Measurements from ENCODE around the gene TNFAIP3.
"Not testable (repeated sequence)": the region's sequence is repeated elsewhere in the genome, so short reads cannot be mapped to it uniquely, and the experiment has no call there.

Gene TNFAIP3

DNA sequence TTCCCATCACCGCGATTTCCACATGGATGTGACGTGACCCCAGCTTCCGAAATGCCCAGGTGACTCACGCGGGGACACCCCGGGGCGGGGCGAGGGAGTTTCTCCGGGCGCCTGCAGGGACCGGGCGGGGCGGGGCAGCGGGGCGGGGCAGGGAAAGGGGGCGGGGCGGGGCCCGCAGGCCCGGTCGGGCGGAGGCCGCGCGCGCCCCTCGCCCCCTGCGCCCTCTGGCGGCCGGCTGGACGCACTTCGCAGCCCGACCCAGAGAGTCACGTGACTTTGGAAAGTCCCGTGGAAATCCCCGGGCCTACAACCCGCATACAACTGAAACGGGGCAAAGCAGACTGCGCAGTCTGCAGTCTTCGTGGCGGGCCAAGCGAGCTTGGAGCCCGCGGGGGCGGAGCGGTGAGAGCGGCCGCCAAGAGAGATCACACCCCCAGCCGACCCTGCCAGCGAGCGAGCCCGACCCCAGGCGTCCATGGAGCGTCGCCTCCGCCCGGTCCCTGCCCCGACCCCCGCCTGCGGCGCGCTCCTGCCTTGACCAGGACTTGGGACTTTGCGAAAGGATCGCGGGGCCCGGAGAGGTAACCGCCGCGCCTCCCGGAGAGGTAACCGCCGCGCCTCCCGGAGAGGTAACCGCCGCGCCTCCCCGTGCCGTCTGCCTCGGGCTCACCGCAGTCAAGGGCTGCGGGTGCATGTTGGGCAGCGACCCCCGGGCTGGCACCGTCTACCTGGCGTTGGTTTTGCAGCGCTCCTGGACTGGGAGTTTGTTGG lies at the start of gene TNFAIP3:
Gene TNFAIP3, plus strand, starts transcription at position 346 of the 771 bp plus-strand sequence. CDS start 3,969 bp downstream, outside the sequence.
- DNase-seq (ENCODE audit: low read depth in 2 of 2) = peak; percentile 92 to 95

DNA sequence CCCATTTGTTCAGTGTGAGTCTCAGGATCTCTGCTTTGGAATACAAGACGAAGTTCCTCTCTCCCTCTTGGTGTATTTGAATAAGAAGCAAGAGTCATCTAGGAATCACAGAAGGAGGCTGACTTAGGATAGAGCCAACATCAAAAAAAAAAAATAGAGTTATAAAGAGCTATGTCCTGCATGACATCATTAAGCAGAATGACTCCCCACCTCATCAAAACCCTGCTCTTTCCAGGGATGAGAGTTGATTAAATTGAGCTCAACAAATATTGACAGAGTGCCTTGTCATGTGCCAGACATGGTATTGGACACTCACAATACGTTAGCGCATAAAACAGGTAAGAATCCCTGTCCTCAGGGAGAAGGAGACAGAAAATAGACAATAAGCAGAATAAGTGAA lies 48.6 kb upstream of the TNFAIP3 start:
- no peak for DNase-seq (ENCODE audit: low read depth in 2 of 2)

- peak in 1 of 2 donors; percentile 21 for DNase-seq (ENCODE audit: low read depth in 2 of 2)
These were observed 47.3 kb upstream of the TNFAIP3 start for GRCh38 chr6:137819740-137820139.

DNA sequence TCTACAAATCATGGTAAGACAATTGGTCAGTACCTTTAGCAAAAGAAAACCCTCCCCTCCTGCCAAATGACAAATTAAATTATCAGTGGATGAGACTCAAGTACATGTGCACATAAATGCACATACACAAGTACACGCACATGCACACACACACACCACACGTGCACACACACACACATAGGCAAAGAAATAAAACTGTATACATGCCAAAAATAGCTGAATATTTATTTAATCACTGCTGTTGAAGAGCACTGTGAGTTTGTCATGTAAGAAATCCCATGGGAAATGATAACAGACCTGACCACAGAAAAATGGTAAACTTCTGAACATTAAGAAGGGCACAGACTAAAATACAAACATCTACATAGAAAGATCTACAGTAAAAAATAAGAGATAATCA lies 46.6 kb upstream of the TNFAIP3 start:
- DNase-seq (ENCODE audit: low read depth in 2 of 2) = no peak

DNA sequence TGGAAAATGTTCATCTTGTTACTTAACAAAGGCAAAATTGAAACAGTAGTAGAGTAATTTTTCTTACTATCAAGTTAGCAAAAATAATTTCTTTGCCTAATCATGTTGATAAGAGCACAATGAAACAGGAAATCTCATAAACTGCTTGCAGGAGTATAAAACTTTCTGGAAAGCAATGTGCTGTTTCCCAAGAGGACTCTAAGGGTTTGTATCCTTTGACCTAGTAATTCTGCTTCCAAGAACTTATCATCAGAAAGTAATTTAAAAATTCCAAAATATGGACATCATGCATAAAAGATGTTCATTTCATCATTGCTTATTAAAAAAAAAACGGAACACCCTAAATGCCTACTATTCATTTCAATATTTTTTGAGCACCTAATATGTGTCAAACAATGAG lies 46.1 kb upstream of the TNFAIP3 start:
- no peak for DNase-seq (ENCODE audit: low read depth in 2 of 2)

DNA sequence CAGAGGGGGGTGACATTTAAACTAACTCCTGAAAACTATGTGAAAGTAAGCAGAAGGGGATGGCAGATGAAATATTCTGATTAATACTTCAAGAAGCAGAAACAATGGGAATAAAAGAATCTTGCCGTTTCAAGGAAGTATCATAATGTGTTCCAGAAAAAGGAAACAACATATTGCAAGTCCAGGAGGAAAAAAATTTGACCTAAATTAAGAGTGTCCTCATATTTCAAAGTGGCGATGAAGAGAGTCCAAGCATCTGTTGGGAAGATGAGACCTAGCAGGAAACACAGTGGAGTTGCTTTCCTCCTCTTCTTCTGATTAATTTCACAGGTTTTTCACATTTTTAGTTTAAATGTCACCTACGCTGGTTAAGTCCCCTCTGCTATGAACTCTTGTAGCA lies 45.6 kb upstream of the TNFAIP3 start:
- DNase-seq (ENCODE audit: low read depth in 2 of 2) = no peak

- peak; percentile 17 to 28 for DNase-seq (ENCODE audit: low read depth in 2 of 2)
These were observed 43.1 kb upstream of the TNFAIP3 start for GRCh38 chr6:137823826-137824555.

- no peak for DNase-seq (ENCODE audit: low read depth in 2 of 2)
These were observed 42.5 kb upstream of the TNFAIP3 start for GRCh38 chr6:137824556-137824879.

GRCh38 chr6:137824896-137825295 lies 42.2 kb upstream of the TNFAIP3 start:
- DNase-seq (ENCODE audit: low read depth in 2 of 2) = no peak

GRCh38 chr6:137827411-137827940 lies 39.6 kb upstream of the TNFAIP3 start:
- no peak for DNase-seq (ENCODE audit: low read depth in 2 of 2)

GRCh38 chr6:137827977-137828810 lies 38.9 kb upstream of the TNFAIP3 start:
- DNase-seq (ENCODE audit: low read depth in 2 of 2) = no peak

GRCh38 chr6:137829641-137830083 lies 37.4 kb upstream of the TNFAIP3 start:
- no peak for DNase-seq (ENCODE audit: low read depth in 2 of 2)

GRCh38 chr6:137830511-137830911 lies 36.5 kb upstream of the TNFAIP3 start:
- DNase-seq (ENCODE audit: low read depth in 2 of 2) = no peak

GRCh38 chr6:137832110-137832509 lies 34.9 kb upstream of the TNFAIP3 start:
- no peak for DNase-seq (ENCODE audit: low read depth in 2 of 2)

DNA sequence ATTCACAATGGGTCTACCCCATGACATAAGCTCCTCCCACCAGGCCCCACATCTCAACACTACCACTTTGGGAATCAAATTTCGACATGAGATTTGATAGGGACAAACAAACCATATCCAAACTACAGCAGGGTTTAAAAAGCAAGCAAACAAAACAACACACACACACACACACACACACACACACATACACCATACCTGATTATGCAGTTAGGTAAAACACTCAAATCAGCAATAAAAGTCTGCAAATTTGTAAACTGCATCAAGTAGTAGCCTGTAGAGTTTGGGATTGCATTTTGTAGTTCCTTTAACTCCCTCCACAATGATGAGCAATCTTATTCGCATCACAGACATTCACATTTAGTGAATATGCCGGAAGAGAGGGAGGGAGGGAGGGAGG lies 32.6 kb upstream of the TNFAIP3 start:
- DNase-seq (ENCODE audit: low read depth in 2 of 2) = no peak

DNA sequence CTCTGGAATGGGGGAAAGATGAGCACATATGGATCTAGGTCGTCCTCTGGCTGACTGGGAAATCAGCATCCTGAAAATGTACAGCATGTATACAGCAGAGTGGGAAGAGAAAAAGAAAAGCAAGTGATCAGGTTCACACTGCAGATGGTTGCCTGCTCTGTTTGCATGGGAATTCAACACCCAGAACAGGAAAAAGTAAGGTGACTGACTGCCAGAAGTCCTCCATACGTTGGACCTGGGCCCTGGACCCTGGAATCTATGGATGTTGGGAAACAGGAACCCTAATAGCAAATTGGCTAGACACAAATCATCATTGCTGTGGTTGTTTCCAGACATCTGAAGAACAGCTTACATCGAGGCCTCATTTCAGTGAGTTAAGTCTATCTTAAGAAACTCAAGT lies 30.3 kb upstream of the TNFAIP3 start:
- no peak for DNase-seq (ENCODE audit: low read depth in 2 of 2)

GRCh38 chr6:137838090-137838489 lies 29.0 kb upstream of the TNFAIP3 start:
- DNase-seq (ENCODE audit: low read depth in 2 of 2) = not testable (repeated sequence)

DNA sequence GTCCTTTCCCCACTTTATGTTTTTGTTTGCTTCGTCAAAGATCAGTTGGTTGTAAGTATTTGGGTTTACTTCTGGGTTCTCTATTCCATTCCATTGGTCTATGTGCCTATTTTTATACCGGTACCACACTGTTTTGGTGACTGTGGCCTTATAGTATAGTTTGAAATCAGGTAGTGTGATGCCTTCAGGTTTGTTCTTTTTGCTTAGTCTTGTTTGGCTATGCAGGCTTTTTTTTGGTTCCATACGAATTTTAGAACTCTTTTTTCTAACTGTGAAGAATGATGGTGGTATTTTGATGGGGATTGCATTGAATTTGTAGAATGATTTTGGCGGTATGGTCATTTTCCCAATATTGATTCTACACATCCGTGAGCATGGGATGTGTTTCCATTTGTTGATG lies 28.5 kb upstream of the TNFAIP3 start:
- DNase-seq (ENCODE audit: low read depth in 2 of 2) = not testable (repeated sequence)

- no peak for DNase-seq (ENCODE audit: low read depth in 2 of 2)
These were observed 28.0 kb upstream of the TNFAIP3 start for GRCh38 chr6:137839076-137839475.

- no peak for DNase-seq (ENCODE audit: low read depth in 2 of 2)
These were observed 26.8 kb upstream of the TNFAIP3 start for GRCh38 chr6:137840252-137840651.

GRCh38 chr6:137843211-137843610 lies 23.8 kb upstream of the TNFAIP3 start:
- DNase-seq (ENCODE audit: low read depth in 2 of 2) = no peak

DNA sequence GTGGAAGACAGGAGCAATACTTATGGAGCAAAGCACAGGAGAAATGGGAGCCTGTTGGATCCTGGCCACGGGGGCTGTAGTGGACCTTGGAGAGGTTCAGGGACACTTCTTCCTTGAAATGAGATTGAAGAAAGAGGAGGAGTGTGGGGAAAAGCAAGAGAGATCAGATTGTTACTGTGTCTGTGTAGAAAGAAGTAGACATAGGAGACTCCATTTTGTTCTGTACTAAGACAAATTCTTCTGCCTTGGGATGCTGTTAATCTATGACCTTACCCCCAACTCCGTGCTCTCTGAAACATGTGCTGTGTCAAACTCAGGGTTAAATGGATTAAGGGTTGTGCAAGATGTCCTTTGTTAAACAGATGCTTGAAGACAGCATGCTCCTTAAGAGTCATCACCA lies 22.7 kb upstream of the TNFAIP3 start:
- not testable (repeated sequence) for DNase-seq (ENCODE audit: low read depth in 2 of 2)
